ENCODE data around the gene ADK.
"Not testable (repeated sequence)": the region's sequence is repeated elsewhere in the genome, so short reads cannot be mapped to it uniquely, and the experiment has no call there.

ADK gene

DNA sequence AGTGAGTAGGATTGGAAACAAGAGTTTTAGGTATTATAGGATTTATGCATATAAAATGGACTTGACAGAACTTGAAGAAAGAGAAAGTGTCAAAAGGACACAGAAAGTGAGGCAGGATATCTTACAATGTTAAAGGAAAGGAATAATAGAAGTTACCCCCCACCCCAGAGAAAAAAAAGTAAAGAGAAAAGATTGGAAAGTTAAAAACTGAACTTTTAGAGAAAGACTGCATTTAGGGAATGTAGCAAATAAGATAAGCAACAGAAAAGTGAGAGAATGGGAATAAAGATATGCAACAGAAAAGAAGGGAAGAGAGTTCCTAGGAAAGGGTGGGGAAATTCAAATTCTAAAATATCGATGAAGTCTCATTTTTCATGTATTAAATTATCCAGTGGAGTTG, 424.9 kb downstream of the ADK start:
- no peak for DNase-seq

DNA sequence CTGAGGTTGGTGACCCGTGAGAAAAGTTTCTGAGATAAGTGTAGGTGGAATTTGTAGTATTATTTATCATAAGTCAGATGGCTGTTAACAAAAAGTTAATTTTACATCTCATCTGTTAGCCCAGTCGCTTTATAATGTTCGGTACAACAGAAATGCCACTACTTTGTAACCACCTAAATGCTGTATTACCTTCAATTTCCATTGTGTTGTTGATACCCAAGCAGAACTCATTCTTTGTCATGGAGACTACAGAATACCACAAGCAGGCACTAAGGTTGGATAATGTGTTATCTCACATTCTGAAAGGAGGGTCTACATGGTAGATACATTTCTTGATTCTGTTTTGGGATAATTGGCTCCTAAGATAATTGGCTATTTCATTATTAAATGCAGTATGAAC, 425.6 kb downstream of the ADK start:
- DNase-seq: no peak

DNA sequence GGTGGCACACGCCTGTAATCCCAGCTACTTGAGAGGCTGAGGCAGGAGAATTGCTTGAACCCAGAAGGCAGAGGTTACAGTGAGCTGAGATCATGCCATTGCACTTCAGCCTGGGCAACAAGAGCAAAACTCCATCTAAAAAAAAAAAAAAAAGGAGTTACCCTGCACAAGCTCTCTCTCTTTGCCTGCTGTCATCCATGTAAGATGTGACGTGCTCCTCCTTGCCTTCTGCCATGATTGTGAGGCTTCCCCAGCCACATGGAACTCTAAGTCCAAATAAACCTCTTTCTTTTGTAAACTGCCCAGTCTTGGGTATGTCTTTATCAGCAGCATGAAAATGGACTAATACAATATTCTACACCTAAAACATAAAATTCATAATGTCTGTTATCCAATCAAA, 429.4 kb downstream of the ADK start:
- DNase-seq: not testable (repeated sequence)

DNA sequence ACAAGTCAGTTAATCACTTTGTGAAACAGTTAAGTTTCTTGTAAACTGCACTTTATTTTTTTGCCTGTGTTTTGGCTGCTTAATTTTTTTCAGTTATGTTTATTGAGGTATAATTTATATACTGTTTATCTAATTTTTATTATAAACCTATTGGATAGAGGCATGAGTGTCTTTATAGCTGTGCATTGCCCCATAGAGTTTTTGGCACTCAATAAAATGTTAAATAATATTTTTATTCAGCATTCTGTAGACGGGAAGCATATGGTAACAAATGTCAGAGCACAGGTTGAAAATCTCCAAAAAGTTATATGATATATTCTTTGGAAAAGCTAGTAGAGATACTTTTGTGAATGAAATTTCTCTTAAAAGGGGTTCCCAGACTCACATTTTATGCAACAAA, 431.5 kb downstream of the ADK start:
- no peak for DNase-seq

DNA sequence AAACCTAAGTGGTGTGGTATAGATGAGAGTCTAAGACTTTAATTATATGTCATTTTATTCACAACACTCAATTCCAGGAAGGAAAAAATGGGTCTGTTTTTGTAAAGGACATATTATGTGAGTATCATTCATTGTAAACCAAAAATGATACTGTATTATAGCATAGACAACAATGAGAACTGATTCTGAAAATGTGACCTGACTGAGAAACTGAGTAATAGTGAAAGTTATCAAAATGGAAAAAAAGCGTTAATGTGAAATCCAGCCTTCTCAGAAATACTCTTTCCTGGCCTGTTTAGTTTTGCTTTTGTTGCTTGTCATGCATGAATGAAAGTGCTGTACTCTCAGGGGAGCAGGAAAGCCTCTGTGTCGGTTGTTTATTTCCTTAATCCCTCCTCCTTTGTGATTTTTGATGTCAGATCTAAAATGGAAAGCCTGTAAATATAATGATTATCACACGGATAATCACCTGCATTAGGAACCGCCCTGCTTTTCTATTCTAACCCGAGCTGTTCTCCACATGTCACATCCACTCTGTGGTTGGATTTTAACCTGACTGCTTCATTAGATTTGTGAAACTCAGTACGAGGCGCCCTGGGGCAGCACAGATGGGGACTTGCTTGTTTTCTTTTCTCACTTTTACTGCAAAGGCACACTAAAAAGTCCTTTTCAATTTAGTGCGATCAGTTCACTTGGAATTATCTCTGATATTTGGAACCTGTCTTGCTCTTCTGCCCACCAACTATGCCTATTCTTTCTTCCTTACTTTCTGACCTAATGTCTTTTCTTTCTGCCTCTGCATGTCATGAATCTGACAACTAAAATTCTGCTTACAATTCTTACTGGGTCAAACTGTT, 434.4 kb downstream of the ADK start:
- DNase-seq: peak; percentile 68

DNA sequence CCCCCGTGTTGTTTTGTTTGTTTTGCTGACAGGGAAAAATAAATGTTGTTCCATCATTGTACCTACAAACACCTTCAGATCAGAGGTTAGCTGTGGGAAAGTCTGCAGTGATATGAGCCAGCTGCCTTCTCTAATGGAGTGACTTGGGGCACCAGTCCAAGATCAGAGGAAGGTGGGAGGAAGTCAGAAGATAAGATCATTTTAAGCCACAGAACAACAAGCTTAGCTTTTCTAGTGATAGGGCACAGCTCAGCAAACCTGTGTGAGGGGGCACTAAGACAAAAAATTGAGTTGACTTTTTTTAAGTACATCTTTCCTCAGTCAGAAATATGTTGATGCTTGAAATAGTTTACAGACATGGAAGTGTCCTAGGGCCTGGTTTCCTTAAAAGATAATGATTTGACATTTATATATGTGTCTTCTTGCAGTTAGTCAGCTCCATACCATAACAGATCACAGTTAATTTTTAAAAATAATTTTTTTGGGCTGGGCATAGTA, 435.1 kb downstream of the ADK start:
- peak; percentile 46 for DNase-seq

DNA sequence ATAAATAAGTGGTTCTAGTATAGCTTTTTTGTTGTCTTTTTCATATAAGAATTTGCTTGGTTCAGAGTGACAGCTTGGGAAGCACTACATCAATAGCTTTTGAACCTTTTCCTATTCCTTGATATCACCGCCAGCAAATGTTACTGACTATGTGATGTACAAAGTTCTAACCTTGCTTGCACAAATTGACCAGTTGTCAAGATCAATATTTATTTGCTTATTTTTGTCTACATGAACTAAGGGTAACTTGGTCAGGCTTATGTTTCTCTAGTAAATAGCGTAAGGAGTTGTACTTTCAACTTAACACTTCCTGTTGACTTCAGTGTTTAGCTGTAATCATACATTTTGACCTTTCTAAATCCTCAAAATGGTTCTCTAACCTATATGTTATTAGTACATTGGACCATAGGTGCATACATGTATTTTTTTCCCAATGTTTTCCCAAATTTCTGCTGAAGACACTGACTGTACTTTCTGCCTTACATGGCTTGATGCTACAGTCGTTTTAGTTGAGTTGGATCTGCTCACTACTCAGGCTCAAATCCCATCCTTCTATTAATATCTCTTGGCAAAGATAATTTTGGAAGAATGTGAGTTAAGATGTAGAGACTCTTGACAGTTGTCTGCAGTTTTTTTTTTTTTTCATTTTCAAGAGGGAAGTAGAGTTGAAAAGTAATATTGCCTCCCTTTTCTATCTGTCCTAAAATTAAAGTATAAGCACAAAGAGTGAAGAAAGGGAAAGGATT, 436.3 kb downstream of the ADK start:
- no peak for DNase-seq

DNA sequence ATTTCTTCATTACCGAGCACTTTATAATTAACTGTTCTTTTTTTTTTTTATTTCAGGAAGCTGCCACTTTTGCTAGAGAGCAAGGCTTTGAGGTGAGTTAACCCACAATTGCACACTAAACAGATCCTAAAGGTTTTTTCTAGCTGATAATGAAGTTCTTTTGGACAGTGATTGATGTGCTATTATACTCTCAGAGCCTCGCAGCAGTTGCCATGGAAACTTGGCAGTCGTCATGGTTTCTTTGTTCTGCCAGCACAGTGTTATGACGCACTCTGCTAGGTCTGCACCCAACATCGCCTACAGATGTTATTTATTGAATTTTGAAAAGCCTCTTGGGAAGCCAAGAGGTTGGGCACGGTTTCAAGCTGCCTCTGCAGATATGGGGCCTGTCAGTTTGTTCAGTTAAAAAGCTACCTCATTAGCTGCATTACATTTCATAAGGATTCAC, 438.2 kb downstream of the ADK start:
- peak; percentile 97 for DNase-seq

DNA sequence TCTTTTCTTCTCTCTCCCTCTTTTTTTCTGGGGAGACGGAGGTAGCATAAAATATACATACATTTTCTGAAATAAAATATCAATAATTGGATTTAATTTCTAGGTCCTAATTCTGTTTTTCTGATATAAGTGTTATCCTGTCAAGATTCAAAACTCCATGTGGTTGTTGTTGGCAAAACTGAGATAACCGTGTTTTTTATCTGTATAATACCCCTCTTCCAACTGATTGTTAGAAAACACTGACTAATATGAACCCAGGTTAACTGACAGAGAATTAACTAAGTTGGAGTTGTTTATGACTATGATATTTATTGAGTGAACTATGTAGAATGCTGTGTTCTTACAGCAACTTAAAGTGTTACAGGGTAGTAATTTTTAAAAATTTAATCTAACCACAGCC, 438.8 kb downstream of the ADK start:
- DNase-seq: peak; percentile 54

DNA sequence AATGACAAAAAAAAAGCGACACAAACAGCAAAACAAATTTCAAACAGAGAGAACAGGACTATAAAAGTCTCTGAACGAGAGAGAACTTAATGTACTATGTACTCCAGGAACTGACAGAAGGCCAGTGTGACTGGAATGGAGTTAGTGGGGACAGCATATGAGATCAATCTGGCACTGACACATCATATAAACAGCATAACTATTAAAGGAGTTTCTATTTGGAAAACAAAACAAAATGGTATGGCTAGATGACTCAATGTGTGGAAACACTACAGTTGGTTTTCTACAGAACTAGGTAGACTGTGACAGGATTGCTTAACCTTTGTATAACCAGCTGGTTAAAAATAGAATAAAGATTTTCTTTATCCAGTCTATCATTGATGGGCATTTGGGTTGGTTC, 442.4 kb downstream of the ADK start:
- DNase-seq: no peak

DNA sequence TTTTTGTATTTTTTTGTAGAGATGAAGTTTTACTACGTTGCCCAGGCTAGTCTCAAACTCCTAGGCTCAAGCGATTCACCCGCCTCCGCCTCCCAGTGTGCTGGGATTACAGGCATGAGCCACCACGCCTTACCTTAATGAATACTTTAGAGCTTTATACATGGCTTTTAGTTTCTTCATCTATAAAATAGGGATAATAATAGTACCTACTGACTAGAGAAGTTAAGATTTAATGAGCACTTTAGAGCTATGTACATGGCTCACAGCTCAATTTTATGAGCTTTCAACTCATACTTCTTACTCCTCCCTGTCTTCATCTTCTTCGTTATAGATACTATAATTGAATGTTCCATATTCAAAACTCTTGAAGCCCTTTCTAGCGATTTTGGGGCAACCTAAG, 445.7 kb downstream of the ADK start:
- no peak for DNase-seq

DNA sequence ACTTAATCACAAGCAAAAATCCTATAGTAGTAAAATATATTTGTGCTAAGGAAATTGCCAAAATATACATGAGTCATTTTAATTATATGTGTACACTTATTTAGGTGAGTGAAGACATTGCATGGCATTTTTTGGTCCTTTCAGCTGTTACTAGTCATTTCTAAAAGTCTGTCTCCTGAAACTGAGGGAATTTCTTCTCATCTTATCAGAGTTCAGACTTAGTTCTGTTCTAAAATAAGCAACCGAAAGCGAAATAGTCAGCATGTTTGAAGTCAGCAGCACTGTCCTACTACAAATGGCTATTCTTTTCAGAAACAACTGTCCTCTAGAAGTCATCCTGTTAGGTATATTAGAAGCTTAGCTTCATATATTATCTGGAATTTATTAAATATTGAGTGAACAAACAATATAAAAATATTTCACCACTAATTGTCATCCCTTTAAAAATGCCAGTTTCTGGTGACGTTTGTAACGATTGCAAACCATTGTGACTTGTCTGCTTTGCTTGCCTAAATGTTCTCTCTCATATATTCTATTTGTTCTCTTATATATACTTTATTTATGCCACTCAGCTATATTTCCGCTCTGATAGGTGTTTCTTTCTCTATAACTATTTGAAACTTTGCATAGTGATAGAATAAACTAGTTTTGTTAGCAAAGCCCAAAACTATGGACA, 448.0 kb downstream of the ADK start:
- no peak for DNase-seq

DNA sequence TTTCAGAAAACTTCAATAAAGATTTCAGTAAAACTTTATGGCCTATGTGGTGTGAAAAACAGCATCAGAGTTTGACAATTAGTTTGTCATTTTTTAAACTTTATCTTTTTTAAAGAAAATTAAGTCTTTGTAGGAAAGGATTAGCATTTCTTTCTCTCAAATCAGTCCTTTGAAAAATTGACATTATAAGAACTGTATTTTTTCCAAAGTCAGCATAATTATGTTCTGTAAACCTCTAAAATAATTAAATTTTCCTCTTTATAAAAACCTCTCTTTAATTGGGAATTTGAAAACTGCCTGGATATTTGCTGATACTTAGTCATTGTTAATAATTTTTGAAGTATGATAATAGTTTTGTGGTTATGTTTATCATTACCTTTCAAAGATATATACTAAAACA, 448.7 kb downstream of the ADK start:
- DNase-seq: no peak

DNA sequence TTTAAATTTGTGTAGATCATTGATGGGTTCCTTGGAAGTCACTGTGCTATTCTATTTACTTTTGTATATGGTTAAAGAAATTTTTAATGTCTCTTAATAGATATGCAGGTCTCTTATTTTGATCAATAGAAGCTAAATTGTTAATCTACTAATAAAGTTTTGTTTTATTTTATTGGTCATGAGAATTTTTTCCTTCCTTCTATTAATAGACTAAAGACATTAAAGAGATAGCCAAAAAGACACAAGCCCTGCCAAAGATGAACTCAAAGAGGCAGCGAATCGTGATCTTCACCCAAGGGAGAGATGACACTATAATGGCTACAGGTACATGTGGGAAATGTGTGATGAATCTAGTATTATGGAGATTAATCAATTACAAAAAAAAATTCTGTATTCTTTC, 449.1 kb downstream of the ADK start:
- DNase-seq: no peak

DNA sequence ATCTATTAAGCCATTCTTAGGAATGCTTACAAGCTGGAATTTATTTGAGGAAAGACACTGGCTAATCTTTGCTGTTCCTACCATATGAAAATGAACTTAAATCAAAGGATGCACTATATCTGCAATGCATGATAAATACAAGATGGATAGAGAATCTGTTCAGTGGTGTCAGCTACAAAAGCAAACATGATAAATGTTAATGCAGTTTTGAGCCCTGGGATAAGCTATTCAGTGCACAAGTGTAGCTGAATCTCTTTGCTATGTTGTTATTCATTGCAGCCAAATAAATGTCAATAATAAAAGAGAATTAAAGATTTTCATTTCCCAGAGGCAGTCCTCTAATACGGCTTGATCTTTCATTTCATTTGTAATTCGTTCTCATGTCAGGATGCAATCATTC, 451.6 kb downstream of the ADK start:
- no peak for DNase-seq

DNA sequence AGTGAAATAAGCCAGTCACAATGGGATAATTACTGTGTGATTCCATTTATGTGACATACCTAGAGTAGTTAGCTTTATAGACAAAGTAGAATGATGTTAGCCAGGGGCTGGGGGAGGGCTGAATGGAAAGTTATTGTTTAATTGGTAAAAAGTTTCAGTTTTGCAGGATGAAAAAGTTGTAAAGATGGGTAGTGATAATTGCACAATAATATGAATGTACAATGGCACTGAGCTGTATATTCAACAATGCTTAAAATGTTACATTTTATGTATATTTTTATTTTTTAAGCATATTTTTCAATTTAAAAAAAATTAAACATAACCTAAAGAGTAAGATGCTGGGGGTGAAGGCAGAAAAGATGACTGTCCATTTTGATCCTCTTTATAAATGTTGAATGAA, 459.3 kb downstream of the ADK start:
- DNase-seq: no peak

DNA sequence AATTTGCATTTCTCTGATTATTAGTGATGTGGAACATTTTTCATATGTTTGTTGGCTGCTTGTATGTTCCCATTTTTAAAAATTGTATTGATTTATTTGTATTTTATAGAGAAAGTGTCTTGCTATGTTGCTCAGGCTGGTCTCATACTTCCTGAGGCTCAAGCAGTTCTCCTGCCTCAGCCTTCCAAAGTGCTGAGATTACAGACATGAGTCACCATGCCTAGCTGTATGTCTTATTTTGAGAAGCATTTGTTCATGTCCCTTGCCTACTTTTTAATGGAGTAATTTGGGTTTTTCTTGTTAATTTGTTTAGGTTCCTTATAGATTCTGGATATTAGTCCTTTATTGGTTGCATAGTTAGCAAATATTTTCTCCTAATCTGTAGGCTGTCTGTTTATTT, 461.2 kb downstream of the ADK start:
- no peak for DNase-seq

DNA sequence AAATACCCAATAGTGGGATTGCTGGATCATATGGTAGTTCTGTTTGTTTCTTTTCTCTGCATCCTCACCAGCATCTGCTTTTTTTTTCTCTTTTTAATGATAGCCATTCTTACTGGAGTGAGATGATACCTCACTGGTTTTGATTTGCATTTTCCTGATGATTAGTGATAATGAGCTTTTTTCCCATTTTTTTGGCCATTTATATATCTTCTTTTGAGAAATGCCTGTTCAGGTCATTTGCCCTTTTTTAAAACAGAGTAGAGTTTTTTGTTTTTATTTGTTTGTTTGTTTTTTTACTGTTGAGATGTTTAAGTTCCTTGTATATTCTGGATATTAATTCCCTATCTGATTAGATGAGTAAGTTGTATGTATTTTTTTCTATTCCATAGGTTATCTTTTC, 469.6 kb downstream of the ADK start:
- DNase-seq: no peak

DNA sequence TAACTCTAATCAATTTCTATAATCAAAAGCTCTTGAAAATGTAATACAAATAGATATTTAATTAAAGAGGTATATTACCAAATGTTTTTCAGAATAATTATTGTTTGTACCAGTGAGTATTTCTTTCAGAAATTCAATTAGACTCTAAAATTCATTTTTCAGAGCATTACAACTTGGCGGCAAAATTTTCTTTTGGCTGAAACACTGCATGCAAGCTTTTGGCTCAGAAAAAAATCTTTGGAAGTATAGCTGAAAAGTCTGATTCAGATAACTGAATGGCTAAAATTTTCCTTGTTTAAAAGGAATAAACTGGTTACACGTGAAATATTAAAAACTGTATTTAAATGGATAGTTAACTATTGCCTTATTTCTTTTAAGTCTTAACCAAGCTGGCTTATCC, 472.8 kb downstream of the ADK start:
- DNase-seq: no peak

DNA sequence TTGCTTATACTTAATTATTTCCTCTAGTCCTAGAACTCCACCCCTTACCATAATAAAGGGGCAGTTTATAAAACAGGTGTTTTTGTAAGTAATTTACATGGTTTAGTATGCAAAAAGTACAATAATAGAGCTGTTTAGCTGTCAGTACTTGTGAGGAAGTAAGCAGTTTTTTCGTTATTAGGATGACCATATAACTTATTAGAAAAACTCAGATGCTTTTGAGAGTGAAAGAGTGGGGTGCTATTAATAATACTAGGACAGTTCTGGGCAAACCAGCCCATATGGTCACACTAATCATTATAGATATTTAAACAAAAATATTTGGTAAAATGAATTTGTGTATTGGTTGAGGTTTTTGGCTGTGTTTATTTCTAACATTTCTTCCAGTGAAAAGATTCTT, 473.5 kb downstream of the ADK start:
- DNase-seq: no peak

DNA sequence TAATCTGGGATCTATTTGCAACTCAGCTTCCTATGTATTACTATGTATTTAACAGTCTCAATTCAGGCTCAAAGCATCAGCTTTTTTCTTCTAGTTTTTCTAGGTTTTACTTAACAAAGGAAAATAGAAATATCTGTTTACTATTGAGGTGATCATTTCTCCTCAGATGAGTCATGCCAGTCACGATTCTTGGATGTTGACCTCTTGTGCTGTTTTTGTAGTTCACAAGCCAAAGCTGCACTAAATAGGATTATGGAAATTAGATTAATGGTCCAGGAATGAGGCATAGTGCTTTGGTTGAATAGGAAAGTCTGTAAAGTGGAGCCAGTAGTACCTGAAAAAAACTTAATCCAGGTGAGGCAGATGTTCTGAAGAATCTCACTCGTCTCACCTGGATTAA, 477.1 kb downstream of the ADK start:
- no peak for DNase-seq

DNA sequence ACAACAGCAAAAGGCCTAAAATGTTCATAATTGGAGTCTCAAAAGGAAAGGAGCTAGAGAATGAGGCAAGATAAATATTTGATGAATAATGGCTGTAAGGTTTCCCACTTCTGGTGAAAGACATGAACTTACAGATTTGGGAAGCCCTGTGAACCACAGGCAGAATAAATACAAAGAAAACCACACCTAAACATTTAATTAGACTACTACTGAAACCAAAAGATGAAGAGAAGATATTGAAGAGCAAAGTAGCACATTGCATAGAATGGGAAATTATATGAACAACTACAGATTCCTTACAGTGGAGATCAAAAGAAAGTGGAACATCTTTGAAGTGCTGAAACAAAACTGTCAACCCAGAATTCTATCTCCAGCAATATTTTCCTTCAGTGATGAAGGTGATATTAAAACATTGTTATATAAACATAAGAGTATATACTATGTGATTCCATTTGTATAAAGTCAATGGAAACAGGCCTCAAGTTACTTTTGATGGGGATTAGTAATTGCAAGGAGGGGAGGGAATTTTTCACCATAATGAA, 484.0 kb downstream of the ADK start:
- DNase-seq: no peak

DNA sequence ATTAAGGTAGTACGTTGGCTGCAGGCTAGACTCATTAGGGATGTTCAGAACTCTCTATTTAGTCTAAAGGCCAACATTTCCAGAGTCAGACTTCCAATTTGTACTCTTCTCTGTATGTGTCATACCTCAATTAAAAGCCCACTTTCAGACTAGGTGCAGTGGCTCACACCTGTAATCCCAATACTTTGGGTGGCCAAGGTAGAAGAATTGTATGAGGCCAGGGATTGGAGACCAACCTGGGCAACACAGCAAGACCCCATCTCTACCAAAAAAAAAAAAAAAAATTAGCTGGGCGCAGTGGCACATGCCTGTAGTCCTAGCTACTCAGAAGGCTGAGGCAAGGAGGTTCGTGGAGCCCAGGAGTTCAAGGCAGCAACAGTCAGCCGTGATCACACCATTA, 484.6 kb downstream of the ADK start:
- no peak for DNase-seq

Data from NCI-H1092 treated with DMSO at 0.1 percent for 48 hours (cell line).